Gastroesophageal sphincter (tissue), 4 donors: Measurements from ENCODE around the gene SRBD1. TPM values are rescaled to one million over a fixed set of nuclear protein-coding genes. Genes with fewer than 3 reads are reported as not detected.

Experiments used
- ATAC-seq: fragments of 150-250 bp; one replicate; pipeline ENCODE4 v1.9.1; 2016; ENCODE audit warnings: mild to moderate bottlenecking, moderate library complexity
- H3K27ac ChIP-seq, 4 donors: fragments of 200-600 bp; sonication (generic) in 3 of 4; 1 replicate in 3 of 4; 2 replicates in 1 of 4; pipeline ENCODE4 v1.5.1; 2016 to 2019
- H3K27me3 ChIP-seq: fragments of 200-600 bp; sonication (generic); one replicate; pipeline ENCODE4 v1.5.1; 2019
- H3K36me3 ChIP-seq, 2 donors: fragments of 200-600 bp; sonication (generic); one replicate each; pipeline ENCODE4 v1.5.1; 2019; ENCODE audit warnings: control low read depth in 1 of 2
- H3K4me1 ChIP-seq, 3 donors: fragments of 200-600 bp; sonication (generic); 1 replicate in 2 of 3; 2 replicates in 1 of 3; pipeline ENCODE4 v1.5.1; 2016 to 2019; ENCODE audit warnings: control low read depth in 2 of 3
- H3K4me3 ChIP-seq, 2 donors: fragments of 200-600 bp; sonication (generic); one replicate each; pipeline ENCODE4 v1.5.1; 2019; ENCODE audit warnings: mild to moderate bottlenecking in 1 of 2, moderate library complexity in 1 of 2
- H3K9me3 ChIP-seq, 3 donors: fragments of 200-600 bp; sonication (generic); one replicate each; pipeline ENCODE4 v1.5.1; 2017 to 2019; ENCODE audit warnings: control low read depth in 2 of 3
- CTCF ChIP-seq, 4 experiments: fragments of 200-600 bp in 2 of 4; fragments of 450-650 bp in 2 of 4; sonication (generic) in 1 of 4; IDR thresholded peaks; one replicate each; pipeline ENCODE4 v1.5.1; 2017 to 2019; ENCODE audit warnings: antibody characterized with exemption in 4 of 4, mild to moderate bottlenecking in 2 of 4, moderate library complexity in 2 of 4
- EP300 ChIP-seq: sonication (generic); formaldehyde crosslinking; IDR thresholded peaks from one replicate; pipeline ENCODE4 v1.6.1; 2017; ENCODE audit warnings: antibody characterized with exemption, mild to moderate bottlenecking
- POLR2A ChIP-seq, 2 donors: fragments of 450-650 bp; IDR thresholded peaks; one replicate each; pipeline ENCODE4 v1.6.1; 2017; ENCODE audit warnings: antibody characterized with exemption in 2 of 2, mild to moderate bottlenecking in 2 of 2, moderate library complexity in 1 of 2
- POLR2AphosphoS5 ChIP-seq: sonication (generic); formaldehyde crosslinking; IDR thresholded peaks from one replicate; pipeline ENCODE4 v1.6.1; 2017; ENCODE audit warnings: antibody characterized with exemption
- WGBS, 2 donors: methylation state at CpG; one replicate each; pipeline ENCODE4 v1.1.5; 2018; ENCODE audit warnings: low coverage in 1 of 2; 5-methylcytosine and 5-hydroxymethylcytosine counted together
- total RNA-seq, 4 donors: library from RNA; depleted of rRNA; stranded (reverse); fragments of >200 nt; gene quantifications; one replicate each; pipeline ENCODE4 v1.1.0, GENCODE V29; 2016

SRBD1 gene
- total RNA-seq, 4 donors from 2014 or later: 7.7 to 16.7 (median 12.5) TPM

- no peak for ATAC-seq
These were observed 24.9 kb upstream of the SRBD1 start for GRCh38 chr2:45636008-45636407.

GRCh38 chr2:45634223-45634622, 23.2 kb upstream of the SRBD1 start:
- Histone ChIP-seq H3K27ac (no peak overlapping the region), H3K27me3 (no peaks in the 10 kb centered on the region), H3K4me3 (no peak overlapping the region), H3K36me3 (no peaks in the 10 kb centered on the region), H3K9me3 (no peaks in the 10 kb centered on the region), H3K4me1 (no peaks in the 10 kb centered on the region)
- TF ChIP-seq POLR2A (IDR thresholded peaks at IDR 0.05) (no peak), CTCF (IDR thresholded peaks at IDR 0.05) (no peak), EP300 (no peak), POLR2AphosphoS5 (no peak)
- no peak for ATAC-seq
- WGBS, 2 donors: 87 to 88% methylated on average over 4 to 5 of the region's 5 CpGs

More at GRCh38 chr2:45636008-45636407, 24.9 kb upstream of the SRBD1 start:
- no peaks in the 10 kb centered on the region for H3K4me1 ChIP-seq
- H3K27me3 ChIP-seq: no peaks in the 10 kb centered on the region
- no peak overlapping the region for H3K27ac ChIP-seq
- H3K36me3 ChIP-seq: no peaks in the 10 kb centered on the region
- no peak for TF ChIP-seq POLR2AphosphoS5
- no peak for TF ChIP-seq CTCF (IDR thresholded peaks at IDR 0.05)
- TF ChIP-seq POLR2A (IDR thresholded peaks at IDR 0.05): no peak
- TF ChIP-seq EP300: no peak
- WGBS, 2 donors: 89 to 93% methylated on average over 5 of the region's 5 CpGs
- no peak overlapping the region for H3K4me3 ChIP-seq
- H3K9me3 ChIP-seq: no peaks in the 10 kb centered on the region

GRCh38 chr2:45631955-45632354, 20.9 kb upstream of the SRBD1 start:
- no peaks in the 10 kb centered on the region for H3K9me3 ChIP-seq
- H3K36me3 ChIP-seq: no peaks in the 10 kb centered on the region
- H3K4me1 ChIP-seq: peaks cover 0 to 6% (median 0%) of the 10 kb centered on the region in 3 donors
- no peak overlapping the region for H3K4me3 ChIP-seq
- TF ChIP-seq CTCF (IDR thresholded peaks at IDR 0.05) (no peak), POLR2AphosphoS5 (no peak), POLR2A (IDR thresholded peaks at IDR 0.05) (no peak), EP300 (no peak)
- H3K27me3 ChIP-seq: no peaks in the 10 kb centered on the region
- no peak for ATAC-seq
- H3K27ac ChIP-seq: no peak overlapping the region
- WGBS, 2 donors: 81 to 93% methylated on average over 3 of the region's 3 CpGs

- no peak overlapping the region for H3K4me3 ChIP-seq
- no peak overlapping the region for H3K27ac ChIP-seq
- 87 to 100% methylated on average over 3 of the region's 3 CpGs for WGBS, 2 donors
- ATAC-seq: no peak
- H3K9me3 ChIP-seq: no peaks in the 10 kb centered on the region
- TF ChIP-seq POLR2AphosphoS5 (no peak), POLR2A (IDR thresholded peaks at IDR 0.05) (no peak), EP300 (no peak), CTCF (IDR thresholded peaks at IDR 0.05) (no peak)
- H3K4me1 ChIP-seq: peaks cover 0 to 13% (median 0%) of the 10 kb centered on the region in 3 donors
- no peaks in the 10 kb centered on the region for H3K36me3 ChIP-seq
- no peaks in the 10 kb centered on the region for H3K27me3 ChIP-seq
These were observed 20.3 kb upstream of the SRBD1 start for GRCh38 chr2:45631319-45631718.

- Histone ChIP-seq H3K36me3 (no peaks in the 10 kb centered on the region), H3K4me3 (no peak overlapping the region), H3K27ac (no peak overlapping the region), H3K27me3 (no peaks in the 10 kb centered on the region), H3K9me3 (no peaks in the 10 kb centered on the region), H3K4me1 (peaks cover 0 to 16% (median 0%) of the 10 kb centered on the region in 3 donors)
- TF ChIP-seq CTCF (IDR thresholded peaks at IDR 0.05): no peak
- TF ChIP-seq EP300: no peak
- TF ChIP-seq POLR2AphosphoS5: no peak
- TF ChIP-seq POLR2A (IDR thresholded peaks at IDR 0.05): no peak
- 100% methylated on average over 1 of the region's 1 CpG; no CpG with 5 or more reads in 1 of the 2 donors for WGBS, 2 donors
- ATAC-seq: no peak
These were observed 18.9 kb upstream of the SRBD1 start for GRCh38 chr2:45629971-45630370.
